H1 (cell line): ENCODE data around the gene DAP. TPM values are rescaled to one million over a fixed set of nuclear protein-coding genes. Genes with fewer than 3 reads are reported as not detected.

Experiments used
- CTCF ChIA-PET: fragments of 300-600 bp; sonication (Branson Sonifier 250); formaldehyde crosslinking; loops from one replicate; lab custom pipeline; 2021; ENCODE audit not compliant: partially characterized antibody; lab: Charles Lee
- POLR2A ChIA-PET: fragments of 300-600 bp; sonication (Branson Sonifier 250); formaldehyde crosslinking; loops from one replicate; lab custom pipeline; 2021; ENCODE audit warnings: inconsistent platforms; ENCODE audit not compliant: partially characterized antibody; lab: Charles Lee
- DNase-seq, 2 experiments: peaks; one replicate each; pipeline versions ENCODE4 v3.0.0 to v3.0.0-alpha.2; 2010 to 2022; ENCODE audit warnings: low spot score in 2 of 2, low read depth in 1 of 2, mixed read lengths in 1 of 2
- FAIRE-seq: peaks from 2 replicates; lab custom pipeline; 2011; peaks lifted over from hg19 to GRCh38; lab: Jason Lieb, UNC
- H2AFZ ChIP-seq: 2 replicates; pipeline ENCODE4 v1.8.1; 2012; ENCODE audit warnings: low read length, inconsistent platforms
- H2AK5ac ChIP-seq: 2 replicates; pipeline ENCODE4 v1.6.1; 2013; ENCODE audit warnings: low read depth, low read length
- H2BK120ac ChIP-seq: replicated peaks from 2 replicates; pipeline ENCODE3; 2013; ENCODE audit warnings: low read depth, low read length, inconsistent platforms
- H2BK12ac ChIP-seq: 2 replicates; pipeline ENCODE4 v1.6.1; 2013; ENCODE audit warnings: low read depth, low read length
- H2BK15ac ChIP-seq: 2 replicates; pipeline ENCODE4 v1.6.1; 2013; ENCODE audit warnings: low read length
- H2BK20ac ChIP-seq: 2 replicates; pipeline ENCODE4 v1.6.1; 2013; ENCODE audit warnings: low read length
- H2BK5ac ChIP-seq: 2 replicates; pipeline ENCODE4 v1.6.1; 2013; ENCODE audit warnings: low read depth, low read length
- H3K14ac ChIP-seq: 2 replicates; pipeline ENCODE4 v1.6.1; 2013; ENCODE audit warnings: inconsistent platforms; ENCODE audit not compliant: insufficient read length
- H3K18ac ChIP-seq: 2 replicates; pipeline ENCODE4 v1.6.1; 2013; ENCODE audit warnings: low read length; ENCODE audit errors: extremely low read depth
- H3K23ac ChIP-seq: 2 replicates; pipeline ENCODE4 v1.6.1; 2013; ENCODE audit warnings: inconsistent platforms; ENCODE audit not compliant: insufficient read length
- H3K23me2 ChIP-seq: 2 replicates; pipeline ENCODE4 v1.6.1; 2013; ENCODE audit warnings: low read depth, low read length
- H3K27ac ChIP-seq: 2 replicates; pipeline ENCODE4 v1.6.1; 2011; ENCODE audit warnings: low read depth, low read length, inconsistent platforms
- H3K27me3 ChIP-seq, 4 experiments: replicated peaks in 1 of 4; 1 replicate in 1 of 4; 2 replicates in 3 of 4; pipeline versions ENCODE4 v1.6.1 to v1.8.1; 2011 to 2013; ENCODE audit warnings: low read length in 3 of 4, mild to moderate bottlenecking in 3 of 4, inconsistent platforms in 2 of 4, mixed read lengths in 2 of 4, moderate library complexity in 1 of 4; ENCODE audit not compliant: control insufficient read depth in 3 of 4, insufficient read depth in 3 of 4; ENCODE audit errors: extremely low read depth in 1 of 4
- H3K36me3 ChIP-seq, 4 experiments: 2 replicates each; pipeline versions ENCODE4 v1.6.1 to v1.8.1; 2011 to 2013; ENCODE audit warnings: mild to moderate bottlenecking in 4 of 4, low read length in 3 of 4, moderate library complexity in 2 of 4, control low read depth in 1 of 4, inconsistent platforms in 1 of 4; ENCODE audit not compliant: insufficient read depth in 4 of 4, control insufficient read depth in 2 of 4
- H3K4ac ChIP-seq: replicated peaks from 2 replicates; pipeline ENCODE3; 2013; ENCODE audit warnings: low read length, low read depth, mixed read lengths, inconsistent platforms; ENCODE audit not compliant: insufficient read length
- H3K4me1 ChIP-seq, 4 experiments: replicated peaks in 1 of 4; 1 replicate in 1 of 4; 2 replicates in 3 of 4; pipeline versions ENCODE4 v1.6.1 to v1.8.1; 2011 to 2013; ENCODE audit warnings: low read length in 3 of 4, inconsistent platforms in 2 of 4, mixed read lengths in 1 of 4; ENCODE audit not compliant: insufficient read depth in 4 of 4, control insufficient read depth in 3 of 4
- H3K4me2 ChIP-seq, 2 experiments: 2 replicates each; pipeline versions ENCODE4 v1.6.1 to v1.8.1; 2011 to 2013; ENCODE audit warnings: low read depth in 2 of 2, low read length in 2 of 2, control low read depth in 1 of 2, inconsistent platforms in 1 of 2, mild to moderate bottlenecking in 1 of 2; ENCODE audit not compliant: insufficient read depth in 1 of 2
- H3K4me3 ChIP-seq, 4 experiments: fragments of 200-600, 300-600 bp in 1 of 4; sonication (generic), shearing (Covaris generic), sonication (Bioruptor Twin) in 1 of 4; 2 replicates each; pipeline versions ENCODE4 v1.5.1 to v1.8.1; 2011 to 2016; ENCODE audit warnings: low read length in 4 of 4, low read depth in 3 of 4, control low read depth in 2 of 4, inconsistent platforms in 2 of 4, mild to moderate bottlenecking in 2 of 4, mixed read lengths in 1 of 4, moderate library complexity in 1 of 4; ENCODE audit not compliant: insufficient read depth in 2 of 4; ENCODE audit errors: extremely low read depth in 1 of 4
- H3K56ac ChIP-seq: replicated peaks from 2 replicates; pipeline ENCODE3; 2013; ENCODE audit warnings: low read depth, mild to moderate bottlenecking, mixed read lengths, low read length, inconsistent platforms; ENCODE audit not compliant: insufficient read length
- H3K79me1 ChIP-seq: 2 replicates; pipeline ENCODE4 v1.6.1; 2013; ENCODE audit warnings: low read depth, low read length, control low read depth
- H3K79me2 ChIP-seq, 2 experiments: 2 replicates each; pipeline versions ENCODE4 v1.6.1 to v1.8.1; 2012 to 2013; ENCODE audit warnings: low read length in 2 of 2, mild to moderate bottlenecking in 2 of 2, inconsistent platforms in 1 of 2; ENCODE audit not compliant: insufficient read depth in 2 of 2, control insufficient read depth in 1 of 2
- H3K9ac ChIP-seq, 4 experiments: replicated peaks in 1 of 4; 1 replicate in 1 of 4; 2 replicates in 3 of 4; pipeline versions ENCODE4 v1.6.1 to v1.8.1; 2011 to 2013; ENCODE audit warnings: low read depth in 3 of 4, low read length in 3 of 4, control low read depth in 2 of 4, mild to moderate bottlenecking in 2 of 4, moderate library complexity in 2 of 4, inconsistent platforms in 1 of 4; ENCODE audit errors: extremely low read depth in 1 of 4
- H3K9me3 ChIP-seq, 2 experiments: 2 replicates each; pipeline versions ENCODE4 v1.6.1 to v1.8.1; 2012 to 2013; ENCODE audit warnings: mild to moderate bottlenecking in 2 of 2, moderate library complexity in 2 of 2, control low read depth in 1 of 2, inconsistent platforms in 1 of 2, low read depth in 1 of 2, low read length in 1 of 2, mixed read lengths in 1 of 2; ENCODE audit not compliant: insufficient read depth in 2 of 2
- H4K20me1 ChIP-seq, 2 experiments: replicated peaks in 1 of 2; 2 replicates each; pipeline versions ENCODE3 to v1.8.1; 2011 to 2013; ENCODE audit warnings: inconsistent platforms in 2 of 2, low read length in 2 of 2, mild to moderate bottlenecking in 1 of 2; ENCODE audit not compliant: insufficient read depth in 2 of 2, control insufficient read depth in 1 of 2
- H4K5ac ChIP-seq: 2 replicates; pipeline ENCODE4 v1.6.1; 2013; ENCODE audit warnings: low read length, low read depth, mixed read lengths, inconsistent platforms; ENCODE audit not compliant: insufficient read length
- H4K8ac ChIP-seq: 2 replicates; pipeline ENCODE4 v1.8.0; 2013; ENCODE audit warnings: mild to moderate bottlenecking, moderate library complexity, low read length, inconsistent platforms; ENCODE audit not compliant: insufficient read depth; ENCODE audit errors: extremely low read depth
- H4K91ac ChIP-seq: replicated peaks from 2 replicates; pipeline ENCODE3; 2013; ENCODE audit warnings: low read length, mixed read lengths, inconsistent platforms; ENCODE audit not compliant: insufficient read length
- ATF3 ChIP-seq: IDR thresholded peaks from 2 replicates; pipeline ENCODE4 v1.6.1; 2011; ENCODE audit warnings: low read depth, mild to moderate bottlenecking, low read length; ENCODE audit not compliant: insufficient read depth
- BACH1 ChIP-seq: IDR thresholded peaks from 2 replicates; pipeline ENCODE4 v1.6.1; 2012; ENCODE audit warnings: low read length, improper control_type of control experiment
- BRCA1 ChIP-seq: IDR thresholded peaks from 2 replicates; pipeline ENCODE4 v1.6.1; 2012; ENCODE audit warnings: low read depth, low read length, improper control_type of control experiment
- CBX5 ChIP-seq: fragments of 300-800, 300-1000 bp; sonication (generic); IDR thresholded peaks from 2 replicates; pipeline ENCODE4 v1.7.1; 2016; ENCODE audit warnings: antibody characterized with exemption, low read length, low read depth
- CTBP2 ChIP-seq: IDR thresholded peaks from 2 replicates; pipeline ENCODE4 v1.7.0; 2011; ENCODE audit warnings: borderline replicate concordance, mild to moderate bottlenecking, moderate library complexity, mixed read lengths, low read length; ENCODE audit not compliant: insufficient read depth, insufficient read length
- GABPA ChIP-seq: IDR thresholded peaks from 2 replicates; pipeline ENCODE4 v1.6.1; 2011; ENCODE audit warnings: mild to moderate bottlenecking, low read length, moderate library complexity, borderline replicate concordance; ENCODE audit not compliant: insufficient read depth
- HDAC6 ChIP-seq: IDR thresholded peaks from one replicate; pipeline ENCODE4 v1.7.1; 2012; ENCODE audit warnings: low read depth, mild to moderate bottlenecking, inconsistent platforms, low read length, moderate library complexity
- JUN ChIP-seq: IDR thresholded peaks from 2 replicates; pipeline ENCODE4 v1.6.1; 2011; ENCODE audit warnings: low read depth, mild to moderate bottlenecking, improper control_type of control experiment, low read length
- MAFK ChIP-seq: IDR thresholded peaks from 2 replicates; pipeline ENCODE4 v1.6.1; 2012; ENCODE audit warnings: low read depth, mild to moderate bottlenecking, improper control_type of control experiment, low read length
- POLR2AphosphoS5 ChIP-seq: IDR thresholded peaks from 2 replicates; pipeline ENCODE4 v1.6.1; 2011; ENCODE audit warnings: low read depth, low read length
- RAD21 ChIP-seq, 2 experiments: IDR thresholded peaks in 1 of 2; conservative IDR thresholded peaks in 1 of 2; 2 replicates each; pipeline ENCODE4 v1.6.1; 2011; ENCODE audit warnings: low read depth in 2 of 2, low read length in 2 of 2, improper control_type of control experiment in 1 of 2, inconsistent platforms in 1 of 2, mild to moderate bottlenecking in 1 of 2, moderate library complexity in 1 of 2
- SAP30 ChIP-seq: fragments of 300-600 bp; sonication (generic); IDR thresholded peaks from 2 replicates; pipeline ENCODE4 v1.7.1; 2012; ENCODE audit warnings: low read length, moderate library complexity, mild to moderate bottlenecking, inconsistent platforms; ENCODE audit not compliant: insufficient read depth, insufficient replicate concordance
- SP4 ChIP-seq: IDR thresholded peaks from 2 replicates; pipeline ENCODE4 v1.6.1; 2012; ENCODE audit warnings: low read length, inconsistent platforms
- SRF ChIP-seq: IDR thresholded peaks from 2 replicates; pipeline ENCODE4 v1.6.1; 2011; ENCODE audit warnings: mild to moderate bottlenecking, low read depth, low read length, moderate library complexity
- WGBS, 2 experiments: shearing (Covaris generic) in 1 of 2; methylation state at CpG; one replicate each; pipeline versions ENCODE4 v1.1.6 to v1.1.7; 2013 to 2015; ENCODE audit warnings: low lambda C conversion rate in 2 of 2, mixed read lengths in 2 of 2, inconsistent platforms in 1 of 2, low coverage in 1 of 2, missing lambda C conversion rate in 1 of 2; ENCODE audit not compliant: insufficient replicate concordance in 2 of 2, insufficient coverage in 1 of 2, insufficient read length in 1 of 2; ENCODE audit errors: extremely low coverage in 1 of 2, missing lambda C conversion rate in 1 of 2; 5-methylcytosine and 5-hydroxymethylcytosine counted together
- polyA plus RNA-seq, 7 experiments: library from polyadenylated mRNA; depleted of rRNA in 3 of 7; stranded (reverse) in 5 of 7; unstranded in 2 of 7; fragments of >200 nt in 5 of 7; fragments of 200-250 nt in 2 of 7; gene quantifications; 1 replicate in 5 of 7; 2 replicates in 1 of 7; 4 replicates in 1 of 7; pipeline versions ENCODE4 v1.2.1 to v1.2.3, GENCODE V29; 2011 to 2013; ENCODE audit warnings: missing spikeins in 2 of 7, mixed read lengths in 2 of 7
- total RNA-seq: library from RNA; stranded (reverse); fragmentation: NEBNext Ultra II Directional; extraction: Animal tissue kit (Norgen Biotek cat#: 25700); gene quantifications from 2 replicates; pipeline ENCODE4 v1.2.1, GENCODE V29; 2021

DAP gene
- total and polyA plus RNA-seq, 2 of the 8 experiments (the other 6 are each of a cell fraction or from before 2014, with no cell fraction given): 26.2 to 44.4 TPM

- H3K27ac ChIP-seq: no peak overlapping the region
- WGBS, 2 experiments: 86% methylated on average over 11 of the region's 11 CpGs; no CpG with 5 or more reads in 1 of the 2 experiments
- POLR2A ChIA-PET: no interaction called here
- H4K20me1 ChIP-seq: peaks cover 0 to 1% of the 10 kb centered on the region in 2 experiments
- H3K23ac ChIP-seq: no peak overlapping the region
- H3K23me2 ChIP-seq: no peaks in the 10 kb centered on the region; the same call in 1 of the 2 replicates
- no peak for DNase-seq
- H3K14ac ChIP-seq: no peak overlapping the region
- H3K27me3 ChIP-seq: no peaks in the 10 kb centered on the region
- H3K4me1 ChIP-seq: no peaks in the 10 kb centered on the region
- peaks cover 4 to 6% of the 10 kb centered on the region in 2 experiments; a peak in 1 of 4 replicates for H3K9me3 ChIP-seq
- no peak overlapping the region for H3K56ac ChIP-seq
- H4K91ac ChIP-seq: no peak overlapping the region
- no peak for FAIRE-seq
- H2BK20ac ChIP-seq: no peak overlapping the region
- H2BK12ac ChIP-seq: no peak overlapping the region
- H4K5ac ChIP-seq: no peak overlapping the region
- no peaks in the 10 kb centered on the region for H3K79me2 ChIP-seq
- no peak overlapping the region for H3K4ac ChIP-seq
- CTCF ChIA-PET: interaction anchor here (1.0 to 2.2 kb wide), 4 partner anchors 12 to 34 kb away, joined by 3 to 8 read pairs (median 4); no protein-coding TSS in a partner anchor
- H2BK15ac ChIP-seq: no peak overlapping the region
- H2BK5ac ChIP-seq: no peak overlapping the region
- peaks cover 0 to 8% (median 0%) of the 10 kb centered on the region in 4 experiments; a peak in 4 of 8 replicates for H3K36me3 ChIP-seq
- no peak overlapping the region for H3K9ac ChIP-seq
- H2BK120ac ChIP-seq: no peak overlapping the region
- no peak overlapping the region for H3K4me2 ChIP-seq
- no peaks in the 10 kb centered on the region; the same call in 1 of the 2 replicates for H3K79me1 ChIP-seq
- no peak overlapping the region for H2AK5ac ChIP-seq
- H3K4me3 ChIP-seq: no peak overlapping the region
- no peak overlapping the region for H4K8ac ChIP-seq
- no peak overlapping the region for H2AFZ ChIP-seq
- no peak overlapping the region for H3K18ac ChIP-seq
- TF ChIP-seq SRF (no peak), ATF3 (no peak), POLR2AphosphoS5 (no peak), SP4 (no peak), BRCA1 (no peak), BACH1 (no peak), JUN (no peak), SAP30 (no peak), CTBP2 (no peak), CBX5 (no peak), GABPA (no peak), MAFK (no peak), RAD21 (IDR thresholded peaks at IDR 0.05 in 1 of 2, conservative IDR thresholded peaks at IDR 0.05 in 1 of 2; ENCODE audit: low read depth in 2 of 2, low read length in 2 of 2) (no peak), HDAC6 (no peak)
These were observed 24.7 kb downstream of the DAP start for GRCh38 chr5:10736354-10736753.
